Activated T-cell treated with anti-CD3 and anti-CD28 coated beads, Interleukin-2, amount 50 U/mL, for 48 hours (primary cell): ENCODE results near the gene ARID3B.
A peak's percentile ranks its signal among the peaks of the same experiment; 100 is the strongest.
"Not testable (repeated sequence)": the region's sequence is repeated elsewhere in the genome, so short reads cannot be mapped to it uniquely, and the experiment has no call there.

ENCODE experiments used
- DNase-seq, 2 experiments: peaks; one replicate each; pipeline ENCODE4 v3.0.0-alpha.2; 2020

The ARID3B gene

DNA sequence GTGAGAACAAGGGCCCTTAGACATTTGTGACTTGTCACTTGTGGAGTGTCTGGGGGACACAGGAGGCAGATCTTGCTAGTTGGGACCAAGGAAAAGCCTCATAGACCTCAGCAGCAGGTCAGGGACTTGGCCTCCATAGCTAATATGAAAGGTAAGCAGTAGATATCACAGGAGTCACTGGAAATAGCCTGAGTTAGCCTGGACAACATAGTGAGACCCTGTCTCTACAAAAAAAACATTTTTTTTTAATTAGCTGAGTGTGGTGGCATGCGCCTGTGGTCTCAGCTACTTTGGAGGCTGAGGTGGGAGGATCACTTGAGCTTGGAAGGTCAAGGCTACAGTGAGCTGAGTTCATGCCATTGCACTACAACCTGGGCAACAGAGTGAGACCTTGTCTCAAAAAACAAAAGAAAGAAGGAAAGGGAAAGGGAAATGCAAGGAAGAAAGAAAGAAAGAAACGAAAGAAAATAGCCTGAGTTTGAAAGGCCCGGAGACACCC is 37.5 kb downstream of the ARID3B start:
- DNase-seq, result no peak

GRCh38 chr15:74579001-74579400 is 38.0 kb downstream of the ARID3B start:
- DNase-seq, result no peak

- no peak for DNase-seq
Measured at GRCh38 chr15:74580538-74581350, 39.7 kb downstream of the ARID3B start.

GRCh38 chr15:74584204-74584603 is 43.2 kb downstream of the ARID3B start:
- DNase-seq, result no peak

DNA sequence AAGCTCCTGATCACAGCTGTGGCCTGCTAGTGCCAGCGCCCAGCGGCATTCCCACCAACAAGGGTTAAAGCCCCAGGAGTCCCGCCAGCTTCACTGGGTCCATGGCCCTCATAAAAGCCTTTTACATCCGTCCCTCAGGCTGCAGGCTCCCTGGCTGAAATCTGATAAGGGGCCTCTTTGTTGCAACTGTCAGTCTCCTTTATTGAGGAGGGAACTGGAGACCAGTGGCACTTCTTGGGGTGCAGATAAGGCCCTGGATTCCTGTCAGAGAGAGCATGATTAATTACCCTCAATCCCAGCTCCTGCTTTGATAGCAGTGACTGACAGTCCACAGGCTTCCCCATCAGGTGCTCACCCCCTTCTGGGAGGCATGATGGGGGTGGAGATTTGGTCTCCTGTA is 43.8 kb downstream of the ARID3B start:
- DNase-seq, result no peak

- no peak for DNase-seq
Measured at GRCh38 chr15:74585191-74585590, 44.2 kb downstream of the ARID3B start.

GRCh38 chr15:74585857-74586256 is 44.8 kb downstream of the ARID3B start:
- no peak for DNase-seq

DNA sequence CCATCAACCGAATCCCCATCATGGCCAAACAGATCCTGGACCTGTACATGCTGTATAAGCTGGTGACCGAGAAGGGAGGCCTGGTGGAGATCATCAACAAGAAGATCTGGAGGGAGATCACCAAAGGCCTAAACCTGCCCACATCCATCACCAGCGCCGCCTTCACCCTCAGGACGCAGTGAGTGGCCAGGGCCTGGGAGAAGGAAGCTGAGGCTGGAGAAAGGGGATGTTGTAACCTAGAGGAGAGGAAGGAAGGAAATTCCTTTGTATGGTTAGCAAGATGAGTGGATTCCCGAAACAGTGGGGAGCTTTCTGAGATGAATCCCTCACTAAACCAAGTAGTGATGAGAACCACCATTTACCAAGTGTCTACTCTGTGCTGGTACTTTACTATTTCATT is 48.8 kb downstream of the ARID3B start:
- no peak for DNase-seq

- no peak for DNase-seq
Measured at GRCh38 chr15:74592222-74592621, 51.2 kb downstream of the ARID3B start.

DNA sequence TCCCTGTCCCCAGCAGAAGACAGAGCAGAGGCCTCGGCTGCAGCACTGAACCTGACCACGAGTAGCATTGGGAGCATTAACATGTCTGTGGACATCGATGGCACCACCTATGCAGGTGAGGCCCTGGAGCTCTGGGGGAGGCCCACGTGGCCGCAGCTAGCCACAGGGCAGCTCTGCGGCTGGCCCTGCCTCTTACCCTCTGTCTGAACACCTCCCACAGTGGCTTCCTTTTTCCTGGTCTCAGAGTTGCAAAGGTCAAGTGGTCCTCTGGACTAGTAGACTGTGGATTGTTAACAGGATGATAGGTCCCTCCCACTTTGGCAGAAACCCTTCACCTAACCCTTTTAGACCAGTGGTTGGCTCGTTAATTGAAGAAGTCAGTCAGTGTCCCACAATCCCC is 52.1 kb downstream of the ARID3B start:
- no peak for DNase-seq

GRCh38 chr15:74594455-74594854 is 53.4 kb downstream of the ARID3B start:
- no peak for DNase-seq

DNA sequence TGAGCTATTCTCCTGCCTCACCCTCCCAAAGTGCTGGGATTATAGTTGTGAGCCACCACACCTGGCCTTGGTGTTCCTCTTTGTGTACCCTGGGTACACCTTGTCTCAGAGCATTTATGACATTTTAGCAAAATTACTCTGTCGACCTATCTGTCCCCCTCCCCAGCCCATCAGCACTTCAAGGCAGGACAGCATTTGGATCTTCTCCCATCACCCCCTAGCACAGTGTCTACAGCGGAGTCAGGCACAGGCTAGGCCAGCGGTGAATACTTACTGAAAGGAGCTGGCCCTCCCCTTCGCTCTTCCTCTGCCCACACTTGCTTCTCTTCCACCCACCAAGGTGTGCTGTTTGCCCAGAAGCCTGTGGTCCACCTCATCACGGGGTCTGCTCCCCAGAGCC is 54.3 kb downstream of the ARID3B start:
- no peak for DNase-seq

DNA sequence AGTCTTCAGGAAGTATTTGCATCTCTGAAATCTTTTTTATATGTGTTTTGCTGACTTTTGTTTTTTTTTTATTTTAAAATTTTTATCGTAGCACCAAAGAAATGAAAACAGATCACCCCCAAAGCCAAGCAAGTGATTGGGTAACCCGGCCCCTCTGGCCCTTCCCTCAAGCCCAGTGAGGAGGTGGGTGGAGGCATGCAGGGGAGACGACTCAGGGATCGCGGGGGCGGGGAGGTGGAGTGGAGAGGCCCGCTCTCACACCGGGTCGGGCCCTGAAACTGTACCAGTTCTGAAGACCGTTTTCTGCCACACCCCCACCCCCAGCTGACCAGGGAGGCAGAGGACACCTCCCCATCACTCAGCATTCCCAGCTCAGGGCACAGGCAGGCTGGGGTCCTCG is 55.7 kb downstream of the ARID3B start:
- DNase-seq, result not testable (repeated sequence)

DNA sequence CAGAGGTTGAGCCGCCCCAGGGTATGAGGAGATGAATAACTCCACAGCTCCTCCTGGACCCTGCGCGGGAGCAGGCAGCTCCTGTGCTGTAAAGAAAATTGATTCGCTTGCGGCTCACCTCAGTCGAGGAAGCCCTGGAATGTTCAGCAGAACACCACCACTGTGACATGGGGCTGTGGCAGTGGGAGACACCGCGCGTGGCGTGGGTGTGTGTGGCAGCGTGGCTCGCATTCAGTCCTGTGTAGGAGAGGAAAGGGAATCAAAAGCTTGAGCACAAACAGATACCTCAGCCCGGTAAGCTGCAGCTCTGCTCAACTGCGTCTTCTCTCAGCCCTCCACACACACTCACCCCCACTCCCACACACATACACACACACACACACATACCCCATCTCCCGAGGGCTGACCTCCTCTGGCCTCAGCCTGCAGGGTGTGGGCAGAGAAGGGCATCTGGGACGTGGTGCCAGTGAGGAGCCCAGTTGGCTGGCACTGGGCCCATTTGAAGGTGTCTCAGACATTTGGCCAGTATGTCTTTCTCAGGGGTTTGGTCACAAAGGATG is 56.2 kb downstream of the ARID3B start:
- DNase-seq, result not testable (repeated sequence)

DNA sequence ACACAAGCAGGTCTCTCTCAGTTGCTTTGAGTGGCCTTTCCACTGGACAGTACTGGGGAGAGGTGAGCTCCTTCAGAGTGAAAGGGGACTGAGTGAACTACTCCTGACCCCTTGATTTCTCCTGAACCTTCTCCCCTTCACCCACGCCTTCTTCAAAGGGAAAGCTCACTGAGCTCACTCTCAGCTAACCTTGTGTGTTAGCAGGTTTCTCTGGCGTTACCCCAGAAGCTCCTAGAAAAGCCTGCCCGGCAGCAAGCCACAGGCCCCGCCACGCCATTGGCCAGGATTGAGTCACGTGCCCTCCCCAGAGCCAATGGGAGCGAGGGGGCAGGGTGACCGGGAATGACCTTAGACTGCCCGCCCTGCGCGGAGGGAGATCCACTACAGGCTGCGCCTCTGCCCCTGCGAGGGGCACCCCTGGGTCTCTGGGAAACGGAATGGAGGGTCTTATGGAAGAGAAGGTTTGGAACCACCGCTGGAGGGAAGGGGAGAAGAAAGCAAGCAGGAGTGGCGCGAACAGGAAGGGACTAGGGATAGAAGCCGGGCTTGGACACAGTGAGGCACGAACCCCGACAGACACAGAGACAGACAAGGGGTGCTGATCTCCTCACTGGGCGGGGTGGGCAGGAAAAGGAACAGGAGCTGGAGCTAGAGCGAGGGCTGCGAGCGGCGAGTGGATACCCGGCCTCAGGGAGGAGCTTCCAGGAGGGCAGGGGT is 57.3 kb downstream of the ARID3B start:
- peak; percentile 94 to 95 for DNase-seq

GRCh38 chr15:74599156-74599555 is 58.1 kb downstream of the ARID3B start:
- no peak for DNase-seq

- DNase-seq, result no peak
Measured at GRCh38 chr15:74603026-74603788, 62.2 kb downstream of the ARID3B start.

DNA sequence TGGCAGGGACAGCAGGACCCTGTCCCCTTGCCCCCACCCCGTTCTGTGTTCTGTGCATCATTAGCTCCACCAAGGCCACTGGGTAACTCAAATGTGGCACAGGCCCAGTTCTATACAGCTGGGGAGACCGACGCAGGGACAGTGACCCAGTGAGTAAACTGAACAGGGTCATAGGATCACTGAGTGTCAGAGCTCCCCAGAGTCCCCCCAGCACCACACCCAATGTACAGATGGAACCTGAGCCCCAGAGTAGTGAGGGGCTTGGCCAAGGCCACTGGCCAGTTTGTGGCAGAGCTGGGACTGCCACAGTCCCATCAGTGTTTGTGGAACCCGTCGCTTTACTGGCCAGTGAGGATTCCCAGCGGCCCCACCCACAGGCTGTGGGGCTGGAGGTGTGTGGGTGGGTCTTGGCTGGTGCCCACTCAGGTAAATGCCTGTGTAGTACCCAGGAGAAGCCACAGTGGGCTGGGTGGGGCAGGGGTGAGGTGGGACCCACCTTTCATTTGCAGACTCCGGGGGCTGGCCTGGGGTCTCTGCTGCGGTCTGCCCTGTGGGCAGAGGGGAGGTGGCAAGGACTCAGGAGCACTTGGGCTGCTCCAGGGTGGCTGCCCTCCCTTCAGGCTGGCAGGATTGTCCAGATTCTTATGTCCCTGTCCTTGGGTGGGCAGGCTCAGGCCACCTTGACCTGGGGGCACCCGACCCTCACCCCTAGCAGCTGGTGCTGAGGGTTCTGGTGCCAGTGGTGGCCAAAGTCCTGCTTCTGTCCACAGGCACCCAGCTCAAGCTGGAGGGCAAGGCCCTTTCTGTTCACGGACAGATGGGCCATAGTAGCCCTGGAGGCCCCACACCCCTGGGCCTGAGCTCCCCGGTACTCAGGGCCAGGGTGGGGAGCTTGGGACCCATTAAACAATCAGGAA is 63.0 kb downstream of the ARID3B start:
- no peak for DNase-seq

DNA sequence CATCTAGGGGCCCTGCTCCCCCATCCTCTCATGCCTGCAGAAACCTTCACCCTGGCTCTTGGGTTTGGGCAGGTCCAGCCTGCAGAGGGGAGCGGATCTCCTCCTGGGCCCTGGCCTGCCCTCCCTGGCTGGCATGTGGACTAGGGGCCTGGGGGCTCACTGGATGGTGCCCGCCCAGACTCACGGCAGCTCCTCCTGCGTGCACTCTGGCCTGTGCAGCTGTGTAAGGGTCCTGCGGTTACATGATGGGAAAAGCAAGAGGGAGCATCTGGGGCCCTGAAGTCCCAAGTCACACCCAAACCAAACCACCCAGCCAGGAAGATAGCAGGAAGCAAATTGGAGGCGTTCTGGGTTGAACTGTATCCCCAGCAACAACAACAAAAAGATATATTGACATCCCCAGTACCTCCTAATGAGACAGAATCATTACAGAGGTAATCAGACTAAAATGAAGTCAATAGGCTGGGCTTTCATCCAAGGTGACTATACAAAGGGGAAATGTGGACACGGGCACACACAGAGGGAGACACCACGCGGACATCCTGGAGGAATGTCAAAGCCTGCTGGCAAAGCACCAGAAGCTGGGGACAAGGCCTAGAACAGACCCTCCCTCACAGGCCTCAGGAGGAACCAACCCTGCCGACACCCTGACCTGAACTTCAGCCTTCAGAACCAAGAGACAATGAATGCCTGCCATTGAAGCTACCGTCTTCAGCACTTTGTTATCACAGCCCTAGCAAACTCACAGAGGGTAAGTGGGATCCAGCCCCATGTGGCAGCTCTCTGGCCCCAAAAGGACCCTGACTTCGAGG is 64.2 kb downstream of the ARID3B start:
- DNase-seq, result no peak

GRCh38 chr15:74605795-74606150 is 64.8 kb downstream of the ARID3B start:
- DNase-seq, result no peak

DNA sequence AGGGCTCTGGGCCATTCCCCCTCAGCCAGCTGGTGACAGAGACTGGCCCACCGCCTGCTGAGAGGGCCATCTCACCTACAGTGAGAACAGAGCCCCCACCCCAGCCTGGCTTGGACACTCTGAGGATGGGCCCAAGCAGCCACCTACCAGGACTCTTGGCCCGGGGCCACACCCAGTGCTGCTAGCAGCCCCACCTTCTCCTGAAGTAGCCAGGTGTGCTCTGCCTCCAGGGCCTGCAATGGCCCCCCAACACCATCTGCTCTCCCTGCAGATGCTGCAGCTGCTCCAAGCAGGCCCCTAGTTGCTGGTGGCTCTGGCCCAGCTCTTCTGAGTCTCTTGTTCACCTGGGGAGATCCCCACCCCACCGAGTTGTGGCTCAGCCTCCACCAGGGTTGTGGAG is 67.8 kb downstream of the ARID3B start:
- no peak for DNase-seq
